Renal cortical epithelial cell (primary cell): ENCODE results near the gene TFAP2B. TPM values are rescaled to one million over a fixed set of nuclear protein-coding genes. Genes with fewer than 3 reads are reported as not detected.

Experiments
- DNase-seq: peaks from one replicate; pipeline ENCODE4 v3.0.0-alpha.2; 2011; ENCODE audit warnings: low read depth
- total RNA-seq: library from RNA; depleted of rRNA; stranded (reverse); fragments of >200 nt; gene quantifications from 2 replicates; pipeline ENCODE4 v1.2.3, GENCODE V29; 2014

Gene TFAP2B
- total RNA-seq, 1 donor from 2014 or later, result 8.8 TPM

DNA sequence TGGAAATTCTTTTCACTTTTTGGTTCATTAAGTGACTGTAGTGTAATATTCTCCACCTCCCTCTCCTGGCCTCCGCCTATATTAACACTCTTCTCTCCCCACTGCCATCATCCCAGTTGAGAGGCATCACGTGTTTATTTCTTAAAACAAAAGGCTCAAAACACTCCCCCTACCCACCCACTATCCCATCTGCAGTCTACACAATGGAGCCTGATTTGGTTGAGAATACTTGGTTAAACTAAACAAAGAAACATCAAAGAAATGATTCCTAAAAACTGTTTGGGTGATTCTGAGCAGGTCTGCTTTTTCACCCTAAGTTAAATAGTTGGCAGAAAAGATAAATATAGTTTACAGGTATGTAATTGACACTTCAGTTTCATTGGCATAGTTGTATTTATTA, 5.9 kb downstream of the TFAP2B start:
- DNase-seq, result no peak

DNA sequence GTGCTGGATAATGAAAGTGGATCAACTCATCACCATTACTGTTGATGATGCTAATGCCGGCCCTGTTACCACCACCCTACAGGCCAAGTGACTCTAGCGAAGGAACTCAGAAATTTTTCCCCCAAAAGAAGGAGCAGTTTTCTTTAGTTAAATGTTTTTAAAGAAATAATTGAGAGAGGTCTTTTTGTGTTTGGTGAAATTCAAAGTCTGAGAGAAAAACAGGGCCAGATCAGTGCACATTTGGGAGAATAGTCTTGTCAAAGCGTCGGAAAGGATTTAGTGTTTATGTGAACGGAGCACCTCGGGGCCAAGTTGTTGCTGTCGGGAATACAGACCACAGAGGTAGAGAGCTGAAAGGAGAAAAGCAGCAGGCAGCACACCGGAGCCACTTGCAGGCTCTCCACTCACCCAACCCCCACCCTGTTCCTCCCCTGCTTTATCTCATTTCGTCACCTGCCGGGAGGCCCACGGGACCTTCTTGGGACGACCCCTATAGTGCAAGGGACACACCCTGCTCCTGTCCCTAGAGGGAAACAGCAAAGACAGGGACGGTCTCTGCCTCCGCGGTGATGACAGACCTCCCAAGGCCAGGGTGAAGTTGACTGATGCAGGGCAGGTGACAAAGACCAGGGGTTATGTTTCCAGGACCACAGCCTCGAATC, 6.8 kb downstream of the TFAP2B start:
- DNase-seq, result no peak

DNA sequence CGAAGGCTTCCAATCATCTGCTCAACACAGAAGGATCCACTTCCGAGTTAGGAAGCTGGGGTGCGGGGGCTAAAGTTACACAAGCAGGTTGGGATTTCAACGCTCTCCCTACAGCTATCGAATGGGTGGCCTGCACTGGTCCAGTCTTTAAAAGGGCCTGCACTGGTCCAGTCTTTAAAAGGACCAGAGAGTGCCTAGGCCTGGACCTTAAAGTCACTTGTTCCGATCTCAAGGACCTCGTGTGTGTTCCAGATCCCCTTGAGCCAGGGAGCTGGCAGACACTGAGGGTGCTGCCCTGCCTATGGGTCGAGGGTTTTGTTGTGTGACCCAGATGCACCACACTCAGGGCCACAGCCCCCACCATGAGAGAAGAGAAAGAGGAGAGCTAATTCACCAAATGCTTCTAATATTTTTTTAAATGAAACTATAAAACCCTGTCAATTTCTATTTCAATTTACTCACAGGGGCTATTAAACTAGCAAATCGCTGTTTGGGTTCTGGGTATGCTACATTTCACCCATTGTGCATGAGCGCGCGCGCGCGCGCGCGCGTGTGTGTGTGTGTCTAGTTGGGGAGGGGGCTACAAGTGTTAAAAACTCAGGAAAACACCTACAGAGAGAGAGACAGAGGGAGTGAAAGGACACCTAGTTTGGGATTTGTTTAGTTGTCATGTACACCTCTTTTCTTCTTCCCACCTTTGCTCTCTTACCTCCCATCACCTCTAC, 7.5 kb downstream of the TFAP2B start:
- no peak for DNase-seq

DNA sequence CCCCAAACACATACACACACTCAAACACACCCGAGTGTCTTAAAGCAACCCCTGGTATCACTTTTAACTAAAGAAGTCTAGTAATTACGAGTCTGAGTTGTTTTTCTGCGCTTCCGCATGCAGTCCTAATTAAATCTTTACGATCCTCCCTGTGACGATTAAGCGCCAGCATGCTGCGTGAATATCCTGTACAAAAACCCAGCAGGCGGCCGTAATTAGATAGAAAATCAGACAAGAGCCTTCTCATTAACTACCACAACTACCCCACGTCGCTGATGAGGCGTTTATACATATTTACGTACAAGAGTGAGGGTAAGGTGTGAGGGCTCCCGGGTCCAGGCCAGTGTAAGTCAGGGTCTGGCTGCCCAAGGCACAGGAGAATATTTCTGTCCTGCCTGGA, 8.1 kb downstream of the TFAP2B start:
- no peak for DNase-seq

DNA sequence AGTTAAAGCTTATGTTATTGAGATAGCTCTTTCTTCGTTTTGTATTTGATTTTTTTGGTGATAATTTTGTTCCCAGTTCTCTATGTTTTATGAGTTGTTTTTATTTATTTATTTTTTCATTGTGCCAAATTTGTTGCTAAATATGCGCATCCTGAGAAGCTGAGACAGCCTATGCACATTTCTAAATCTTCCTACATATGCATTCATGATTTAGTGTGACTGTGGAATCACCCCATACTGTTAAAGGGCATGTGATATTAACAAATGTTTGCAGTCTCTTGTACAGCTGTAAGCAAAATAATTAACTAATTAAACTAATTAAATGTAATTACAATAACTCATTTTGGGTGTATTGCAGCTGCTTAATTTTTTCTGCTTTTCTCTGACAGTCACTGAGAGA, 10.4 kb downstream of the TFAP2B start:
- no peak for DNase-seq

DNA sequence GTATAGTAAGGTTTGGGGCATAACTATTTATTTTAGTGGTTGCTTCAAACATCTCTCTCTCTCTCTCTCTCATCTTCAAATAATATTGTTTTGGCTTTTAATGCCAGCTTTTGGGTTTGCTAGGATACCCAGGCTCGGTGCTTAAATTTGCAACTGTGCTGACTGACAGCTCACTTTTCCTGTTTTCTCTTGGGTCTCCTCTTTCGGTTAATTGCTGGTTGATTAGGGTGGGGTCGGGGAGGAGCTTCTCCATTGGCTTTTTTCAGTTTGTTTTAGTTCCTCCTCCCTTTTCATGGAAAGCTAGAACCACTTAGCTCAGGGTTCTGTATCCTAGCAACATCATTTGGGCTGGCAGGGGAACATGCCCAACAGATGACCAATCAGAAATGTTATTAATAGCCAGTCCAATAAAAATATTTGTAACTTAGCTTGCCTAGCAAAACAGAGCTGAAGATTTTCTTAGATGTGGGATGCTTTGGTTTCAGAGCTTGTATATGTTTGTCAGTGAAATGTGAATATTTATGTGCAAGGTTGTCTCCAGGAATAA, 11.3 kb downstream of the TFAP2B start:
- peak; percentile 55 for DNase-seq

DNA sequence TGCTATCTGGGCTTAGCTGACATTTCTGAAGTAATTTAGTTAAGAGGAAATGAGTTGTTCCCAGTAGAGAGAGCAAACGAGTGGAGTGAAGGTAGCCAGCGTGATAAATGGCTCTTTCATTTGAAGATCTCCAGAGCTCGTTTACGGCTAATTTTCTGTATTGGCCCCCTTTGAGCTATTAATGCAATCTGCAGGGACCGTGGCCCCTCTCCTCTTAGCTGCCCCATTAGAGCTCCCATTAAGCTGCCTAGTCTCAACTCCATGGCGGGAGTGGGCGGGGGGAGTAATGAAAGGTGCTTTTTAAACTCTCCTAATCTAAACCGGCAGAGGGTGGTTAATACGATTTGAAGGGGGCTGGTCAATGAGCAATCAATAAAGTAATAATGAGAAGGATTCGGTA, 12.5 kb downstream of the TFAP2B start:
- no peak for DNase-seq

DNA sequence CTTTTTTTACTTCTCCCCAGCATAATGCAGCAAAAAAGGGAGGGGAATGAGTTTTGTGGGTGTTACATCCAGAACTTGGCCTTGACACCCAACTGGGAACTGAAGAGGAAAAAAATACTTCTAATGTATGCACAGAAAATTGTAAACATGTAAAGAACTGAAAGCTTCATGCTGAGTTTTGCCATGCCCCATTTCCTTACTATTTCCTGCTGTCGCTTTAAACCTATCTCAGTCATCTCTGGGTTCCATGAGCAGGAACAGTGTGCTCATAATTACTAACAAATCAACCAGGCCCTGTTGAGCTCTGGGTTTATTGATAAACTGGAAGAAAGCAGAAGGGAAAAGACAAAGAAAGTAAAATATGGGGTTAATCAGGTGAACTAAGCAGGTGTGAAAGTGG, 14.2 kb downstream of the TFAP2B start:
- DNase-seq, result no peak

DNA sequence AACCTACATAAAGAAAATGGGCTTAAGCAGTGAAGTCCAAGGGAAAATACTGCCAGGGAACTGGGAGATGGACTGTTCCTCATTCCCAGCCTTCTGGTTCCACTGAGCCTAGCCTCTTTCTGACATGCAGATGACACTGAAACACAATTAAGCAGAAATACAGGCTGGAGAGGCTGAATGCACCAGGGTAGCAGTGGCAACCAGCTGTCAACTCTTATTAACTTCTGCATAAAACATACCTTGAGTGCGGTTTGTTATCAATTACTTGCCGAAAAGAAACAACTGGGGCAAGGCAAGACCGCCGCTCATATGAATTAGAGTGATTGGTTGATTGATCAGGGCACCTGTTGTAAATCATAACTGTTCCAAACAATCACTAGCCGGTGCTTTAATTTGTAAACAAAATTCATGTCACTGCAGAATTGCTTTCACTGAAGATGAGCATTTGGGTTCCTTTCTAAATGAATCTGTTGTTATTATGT, 16.3 kb downstream of the TFAP2B start:
- no peak for DNase-seq

DNA sequence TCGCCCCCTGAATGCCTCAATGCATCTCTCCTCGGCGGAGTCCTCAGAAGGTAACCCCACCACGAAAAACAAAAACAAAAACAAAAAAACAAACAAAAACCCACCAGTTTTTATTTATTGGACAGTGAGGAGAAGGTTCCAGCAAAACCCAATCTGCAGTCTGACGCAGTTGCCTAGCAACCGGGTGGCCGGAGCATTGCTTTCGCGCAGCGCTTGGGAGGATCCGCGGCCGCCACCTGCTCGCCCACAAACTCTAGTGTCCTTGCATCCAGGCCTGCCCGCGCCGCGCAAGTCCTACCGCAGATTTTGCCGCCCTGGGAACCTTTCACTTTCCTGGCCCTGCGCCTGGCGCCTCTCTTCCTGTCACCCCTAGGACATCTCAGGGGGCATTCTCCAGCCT, 17.6 kb downstream of the TFAP2B start:
- no peak for DNase-seq

DNA sequence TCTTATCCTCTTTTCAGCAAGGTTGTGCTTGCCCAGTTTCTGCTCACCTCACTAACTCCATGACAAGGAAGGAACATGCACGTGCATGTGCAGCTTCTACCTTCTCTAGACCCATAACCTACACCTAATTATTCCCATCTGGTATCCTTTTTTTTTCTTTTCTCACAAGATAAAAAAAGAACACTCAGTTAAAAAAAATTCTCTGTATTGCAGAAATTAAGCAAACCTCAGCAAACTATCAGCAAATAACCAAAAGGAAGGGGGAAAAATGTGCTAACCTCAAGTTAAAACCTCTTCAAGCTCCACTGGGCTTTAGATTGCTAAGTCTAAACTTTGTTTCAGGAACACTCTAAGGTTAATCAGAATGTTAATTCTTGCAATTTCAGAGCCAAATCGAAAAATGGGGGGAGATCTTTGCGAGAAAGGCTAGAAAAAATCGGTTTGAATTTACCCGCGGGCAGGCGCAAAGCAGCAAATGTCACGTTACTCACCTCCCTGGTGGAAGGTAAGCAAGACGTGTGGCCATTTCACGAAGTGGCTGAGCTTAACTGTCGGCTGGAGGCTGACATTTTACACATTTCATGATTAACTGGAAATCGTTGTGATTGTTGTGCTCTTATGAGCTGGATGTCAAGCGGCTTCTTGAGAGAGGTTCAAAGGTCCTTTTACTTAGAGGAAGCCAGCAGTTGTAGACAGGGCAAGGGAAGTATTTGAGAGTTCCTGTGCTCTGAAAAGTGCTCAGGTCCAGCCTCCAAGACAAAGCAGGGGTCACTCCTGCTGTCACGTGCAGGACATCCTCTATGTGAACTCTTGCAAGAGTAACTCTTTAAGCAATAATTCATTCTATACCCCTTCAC, 19.1 kb downstream of the TFAP2B start:
- peak; percentile 75 for DNase-seq

DNA sequence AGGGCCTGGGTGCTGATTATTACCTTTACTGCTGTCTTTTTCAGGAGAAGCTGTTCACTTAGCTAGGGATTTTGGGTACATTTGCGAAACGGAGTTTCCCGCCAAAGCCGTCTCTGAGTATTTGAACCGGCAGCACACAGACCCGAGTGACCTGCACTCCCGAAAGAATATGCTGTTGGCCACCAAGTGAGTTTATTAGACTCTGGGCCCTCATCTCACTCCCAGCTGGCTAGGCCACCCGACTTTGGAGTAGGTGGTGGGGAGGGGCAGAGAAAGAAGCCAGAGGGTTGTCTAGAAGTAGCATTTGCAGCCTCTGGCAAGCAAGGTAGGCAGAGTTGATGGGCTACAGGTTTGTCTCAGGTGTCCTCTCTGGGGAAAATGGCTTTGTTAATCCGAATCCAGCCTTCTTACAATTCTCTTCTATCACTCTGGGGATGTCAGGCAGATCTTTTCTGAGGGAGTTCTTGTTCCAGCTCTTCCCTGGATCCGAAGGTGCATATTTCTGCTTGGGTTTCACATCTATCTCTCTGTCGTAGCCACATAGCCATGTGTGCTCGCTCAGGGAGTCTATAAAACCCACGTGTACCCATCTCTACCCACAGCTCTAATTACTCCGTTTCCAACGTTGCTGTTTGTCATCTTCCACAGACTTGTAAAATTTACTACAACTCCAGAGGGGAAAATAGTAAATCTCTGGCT, 21.6 kb downstream of the TFAP2B start:
- no peak for DNase-seq

DNA sequence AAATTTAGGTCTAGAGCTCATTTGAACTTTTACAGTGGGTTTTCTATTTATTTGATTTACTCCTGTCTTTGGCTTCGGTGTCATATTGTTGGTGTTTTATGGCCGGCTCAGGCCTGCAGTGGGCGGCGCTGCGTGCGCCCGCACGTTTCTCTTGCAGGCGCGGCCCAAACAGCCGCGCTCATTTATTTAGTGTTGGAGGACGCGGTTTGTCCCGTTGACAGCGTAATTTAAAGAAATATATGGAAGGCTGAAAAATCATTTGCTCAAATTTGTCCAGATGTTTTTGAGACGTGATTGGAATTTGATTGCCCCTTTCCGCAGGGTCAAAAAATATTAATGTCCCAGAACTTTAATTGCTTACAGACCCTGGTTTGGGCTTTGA, 22.1 kb downstream of the TFAP2B start:
- no peak for DNase-seq

DNA sequence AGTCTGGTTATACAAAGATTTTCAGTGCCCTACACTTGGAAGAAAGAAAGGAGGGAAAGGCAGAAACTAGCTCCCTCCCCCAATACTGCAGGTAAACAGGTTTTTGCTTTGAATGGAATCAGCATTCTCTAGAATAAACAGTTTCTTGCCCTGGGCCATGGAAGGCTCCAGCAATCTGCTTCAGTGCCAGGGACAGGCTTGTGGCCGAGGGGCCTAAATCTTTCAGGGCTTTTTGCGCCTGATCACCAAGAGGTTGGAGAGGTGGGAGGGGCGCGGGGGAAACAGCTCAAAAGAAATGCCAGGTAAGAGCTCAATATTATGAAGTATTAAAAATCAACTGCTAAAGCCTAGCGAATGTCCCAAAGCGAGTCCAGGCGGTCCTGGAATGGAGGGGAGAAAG, 23.8 kb downstream of the TFAP2B start:
- DNase-seq, result peak; percentile 52

DNA sequence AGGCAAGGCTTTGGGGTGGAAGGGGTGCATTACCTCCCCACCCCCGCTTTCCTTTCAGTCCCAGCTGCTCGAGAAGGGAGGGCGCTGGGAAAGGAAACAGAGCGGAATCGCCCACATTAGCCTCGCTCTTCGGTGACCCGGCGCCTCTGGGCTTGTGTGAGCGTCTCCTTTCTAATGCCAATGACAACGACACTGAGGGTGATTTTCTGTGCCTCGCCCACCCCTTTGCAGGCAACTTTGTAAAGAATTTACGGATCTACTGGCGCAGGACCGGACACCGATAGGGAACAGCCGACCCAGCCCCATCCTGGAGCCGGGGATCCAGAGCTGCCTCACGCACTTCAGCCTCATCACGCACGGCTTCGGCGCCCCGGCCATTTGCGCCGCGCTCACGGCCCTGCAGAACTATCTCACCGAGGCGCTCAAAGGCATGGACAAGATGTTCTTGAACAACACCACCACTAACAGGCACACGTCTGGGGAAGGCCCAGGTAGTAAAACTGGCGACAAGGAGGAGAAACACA, 24.3 kb downstream of the TFAP2B start:
- DNase-seq, result no peak

DNA sequence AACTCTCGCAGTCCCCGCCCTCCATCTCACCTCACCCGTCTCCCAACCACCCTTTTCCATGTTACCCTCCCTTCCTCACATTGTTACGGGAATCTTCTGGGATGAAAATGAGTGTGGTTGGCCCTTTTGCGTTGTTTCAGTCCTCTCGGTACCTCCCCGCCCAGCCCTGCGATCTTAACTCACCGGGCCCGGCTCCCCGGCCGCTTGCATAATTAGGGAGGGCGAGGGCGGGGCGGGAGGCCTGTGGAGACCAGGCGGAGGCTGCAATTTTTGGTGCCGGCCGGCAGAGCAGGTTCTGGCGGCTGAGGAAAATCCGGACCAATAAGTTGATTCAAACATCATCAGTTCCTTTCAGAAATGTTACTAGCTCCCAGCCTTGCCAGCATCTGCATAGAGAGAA, 25.2 kb downstream of the TFAP2B start:
- peak; percentile 66 for DNase-seq

DNA sequence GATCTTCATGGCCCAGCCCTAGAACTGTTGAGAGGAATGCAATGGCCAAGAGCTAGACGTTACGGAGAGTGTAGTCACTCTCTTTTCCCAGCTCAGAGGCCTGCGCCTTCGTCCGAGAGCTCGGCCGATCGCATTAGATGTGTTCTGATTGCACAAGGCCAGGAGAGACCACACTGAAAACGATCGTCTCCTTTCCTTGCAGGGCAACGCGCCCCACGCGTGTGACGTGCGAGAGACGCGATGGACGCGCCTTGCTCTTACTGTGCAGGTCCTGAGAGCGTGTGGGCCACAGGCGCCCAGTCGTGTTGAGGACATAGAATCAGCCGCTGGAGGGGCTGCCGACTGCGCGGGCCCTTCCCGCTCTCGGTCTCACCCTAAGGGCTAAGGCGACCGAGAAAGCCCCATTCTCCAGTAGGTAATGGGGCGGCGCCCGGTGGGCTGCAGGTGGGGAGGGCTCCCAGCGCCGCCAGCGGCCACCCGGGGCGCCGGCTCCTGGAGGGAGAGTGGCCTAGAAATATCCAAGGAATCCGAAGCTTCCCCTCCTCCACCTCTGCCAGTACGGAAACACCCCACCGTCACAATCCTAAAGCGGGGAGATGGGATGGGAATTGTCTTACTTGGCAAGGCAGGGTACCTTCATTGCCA, 26.9 kb downstream of the TFAP2B start:
- no peak for DNase-seq

DNA sequence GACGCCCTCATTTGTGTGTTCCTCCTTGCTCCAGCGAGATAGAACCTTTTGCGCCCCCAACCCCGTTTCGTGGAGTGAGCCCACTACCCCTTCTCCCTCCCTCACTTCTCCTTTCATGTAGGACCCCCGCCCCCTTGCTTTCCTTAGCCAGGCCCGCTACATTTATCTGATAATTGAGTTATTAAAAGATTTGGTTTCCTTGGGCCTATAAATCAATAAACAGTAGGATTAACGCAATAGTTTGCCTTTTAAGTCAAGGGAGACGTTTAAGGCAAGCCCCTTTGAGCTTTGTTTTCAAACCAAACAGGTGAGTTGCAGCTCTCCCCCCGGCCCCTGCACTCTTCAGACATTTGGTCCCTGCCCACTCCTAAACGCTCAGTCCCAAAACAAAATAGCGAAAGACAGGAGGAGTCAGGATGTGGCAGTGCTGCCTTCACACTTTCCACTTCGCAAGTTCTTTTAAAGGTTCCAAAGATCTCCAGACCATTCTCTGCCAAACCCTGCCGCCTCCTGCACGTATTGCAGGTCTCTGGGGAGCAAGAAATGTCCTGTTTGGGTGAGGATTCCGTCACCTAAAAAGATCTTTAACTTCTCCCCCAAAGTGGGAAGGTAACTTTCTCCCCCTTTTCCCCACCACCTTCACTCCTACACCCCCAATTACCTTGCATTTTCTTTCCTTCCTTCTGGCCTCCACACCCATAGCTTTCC, 27.6 kb downstream of the TFAP2B start:
- DNase-seq, result no peak

DNA sequence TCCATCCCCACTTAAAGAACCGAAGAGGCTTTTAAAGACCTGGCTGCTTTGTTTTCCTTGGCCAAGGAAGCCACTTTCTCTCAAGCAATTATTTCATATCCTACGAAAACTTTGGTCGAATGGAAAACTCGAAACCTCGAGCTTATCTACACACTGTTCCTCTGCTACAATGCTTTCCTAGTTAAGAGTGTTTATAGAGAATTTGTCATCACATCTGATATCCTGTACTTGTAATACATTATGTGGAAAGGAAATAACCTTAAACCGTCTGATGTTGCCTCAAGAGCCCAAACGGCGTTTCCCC, 28.1 kb downstream of the TFAP2B start:
- DNase-seq, result peak; percentile 38

DNA sequence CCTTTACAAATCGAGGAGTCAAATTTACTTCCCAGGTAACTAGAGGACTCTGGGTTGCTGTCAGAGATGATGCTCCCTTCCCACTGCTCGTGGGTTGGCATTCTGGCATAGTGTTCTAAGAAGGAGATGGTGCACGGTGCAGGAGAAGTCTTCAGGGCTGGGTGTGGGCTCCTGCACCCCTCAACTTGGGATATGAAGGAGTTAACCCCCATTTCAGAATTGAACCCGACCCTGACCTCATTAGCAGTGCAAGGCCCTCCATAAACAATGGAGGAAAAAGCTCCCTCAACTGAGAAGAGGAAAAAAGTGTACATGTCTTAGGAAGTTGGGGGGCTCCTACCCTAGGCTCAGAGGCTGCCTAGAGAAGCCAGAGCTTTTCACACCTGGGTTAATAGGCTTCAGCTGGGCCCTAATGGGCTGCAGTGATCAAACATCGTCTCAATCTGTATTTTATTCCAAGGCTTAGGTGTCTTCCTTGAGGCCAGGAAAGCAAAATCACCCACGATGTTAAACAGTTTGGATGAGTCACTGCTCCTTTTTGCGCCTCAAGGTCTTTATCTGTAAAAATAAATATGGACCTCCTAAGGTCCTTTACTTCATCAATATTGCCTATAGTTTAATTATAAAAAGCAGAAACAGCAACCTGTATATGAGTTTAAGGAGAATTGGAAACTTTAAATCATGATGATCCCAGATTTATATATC, 29.4 kb downstream of the TFAP2B start:
- peak; percentile 43 for DNase-seq
